ENCODE data around the gene AACS.

- TF ChIP-seq CTCF (IDR thresholded peaks at IDR 0.05) (no peak), POLR2A (IDR thresholded peaks at IDR 0.05) (no peak)
Observed at GRCh38 chr12:125124320-125124966, 59.2 kb downstream of the AACS start.
